B cell (primary cell): ENCODE measurements around the gene PKIB. TPM values are rescaled to one million over a fixed set of nuclear protein-coding genes. Genes with fewer than 3 reads are reported as not detected.

ENCODE experiments used
- ATAC-seq: fragments of 200-7000 bp; cut with Tn5 transposase; one replicate; pipeline ENCODE4 v1.10.0; 2021; ENCODE audit warnings: low read depth, mild to moderate bottlenecking, moderate number of reproducible peaks, moderate library complexity
- CTCF ChIA-PET: fragments of 350-600 bp; sonication (Branson Sonifier 250); formaldehyde crosslinking; loops from one replicate; lab custom pipeline; 2021; ENCODE audit warnings: antibody characterized with exemption, inconsistent platforms; lab: Charles Lee
- POLR2A ChIA-PET: fragments of 350-600 bp; sonication (Branson Sonifier 250); formaldehyde crosslinking; loops from one replicate; lab custom pipeline; 2021; ENCODE audit warnings: antibody characterized with exemption; lab: Charles Lee
- DNase-seq: peaks from one replicate; pipeline ENCODE4 v3.0.0; 2013
- H2AFZ ChIP-seq: 2 replicates; pipeline ENCODE4 v1.6.1; 2012; ENCODE audit warnings: mild to moderate bottlenecking, low read depth, low read length; ENCODE audit not compliant: insufficient read depth, poor library complexity, severe bottlenecking
- H3K27ac ChIP-seq, 2 donors: 1 replicate in 1 of 2; 2 replicates in 1 of 2; pipeline ENCODE4 v1.5.1; 2012 to 2013; ENCODE audit warnings: low read length in 2 of 2, mild to moderate bottlenecking in 2 of 2, moderate library complexity in 1 of 2
- H3K27me3 ChIP-seq, 4 experiments: fragments of 200-600 bp in 1 of 4; sonication (generic) in 1 of 4; replicated peaks in 1 of 4; 1 replicate in 2 of 4; 2 replicates in 2 of 4; pipeline versions ENCODE4 v1.6.1 to v1.7.0; 2013 to 2016; ENCODE audit warnings: low read length in 3 of 4, mild to moderate bottlenecking in 2 of 4, mixed read lengths in 1 of 4, moderate library complexity in 1 of 4; ENCODE audit not compliant: insufficient read depth in 4 of 4, control insufficient read depth in 3 of 4; ENCODE audit errors: control extremely low read depth in 1 of 4
- H3K36me3 ChIP-seq, 2 experiments: replicated peaks in 1 of 2; 1 replicate in 1 of 2; 2 replicates in 1 of 2; pipeline versions ENCODE4 v1.6.1 to v1.7.1; 2013; ENCODE audit warnings: low read length in 1 of 2; ENCODE audit not compliant: insufficient read depth in 2 of 2, control insufficient read depth in 1 of 2; ENCODE audit errors: control extremely low read depth in 1 of 2, extremely low read depth in 1 of 2
- H3K4me1 ChIP-seq, 2 donors: fragments of 200-600 bp in 1 of 2; sonication (generic) in 1 of 2; 1 replicate in 1 of 2; 2 replicates in 1 of 2; pipeline versions ENCODE4 v1.5.1 to v1.6.1; 2013 to 2017; ENCODE audit warnings: low read length in 2 of 2; ENCODE audit not compliant: control insufficient read depth in 2 of 2, insufficient read depth in 2 of 2
- H3K4me2 ChIP-seq: replicated peaks from 2 replicates; pipeline ENCODE3; 2012; ENCODE audit warnings: mild to moderate bottlenecking, low read depth, low read length; ENCODE audit not compliant: poor library complexity, severe bottlenecking
- H3K4me3 ChIP-seq, 5 experiments: fragments of 200-600 bp in 1 of 5; sonication (generic) in 1 of 5; 1 replicate in 3 of 5; 2 replicates in 2 of 5; pipeline versions ENCODE4 v1.5.1 to v1.7.0; 2011 to 2016; ENCODE audit warnings: low read length in 4 of 5, mild to moderate bottlenecking in 4 of 5, low read depth in 2 of 5, control low read depth in 1 of 5, moderate library complexity in 1 of 5; ENCODE audit not compliant: insufficient read depth in 1 of 5; ENCODE audit errors: control extremely low read depth in 1 of 5, extremely low read depth in 1 of 5
- H3K79me2 ChIP-seq: fragments of 200-600 bp; sonication (generic); one replicate; pipeline ENCODE4 v1.6.0; 2016; ENCODE audit warnings: low read length; ENCODE audit not compliant: control insufficient read depth, insufficient read depth
- H3K9ac ChIP-seq: fragments of 200-600 bp; sonication (generic); 2 replicates; pipeline ENCODE4 v1.6.1; 2017; ENCODE audit warnings: mild to moderate bottlenecking, low read length, moderate library complexity
- H3K9me3 ChIP-seq, 3 donors: one replicate each; pipeline versions ENCODE4 v1.6.1 to v1.7.1; 2013; ENCODE audit warnings: low read length in 2 of 3; ENCODE audit not compliant: control insufficient read depth in 2 of 3, insufficient read depth in 1 of 3; ENCODE audit errors: control extremely low read depth in 1 of 3
- H4K20me1 ChIP-seq: 2 replicates; pipeline ENCODE4 v1.6.0; 2012; ENCODE audit warnings: mild to moderate bottlenecking, low read length; ENCODE audit not compliant: insufficient read depth, control insufficient read depth, poor library complexity, severe bottlenecking
- H3K27ac Mint-ChIP-seq: one replicate; pipeline ENCODE4 v1.8.0; 2021; ENCODE audit warnings: mixed read lengths
- H3K27me3 Mint-ChIP-seq: one replicate; pipeline ENCODE4 v1.8.0; 2021; ENCODE audit warnings: mixed read lengths
- H3K4me1 Mint-ChIP-seq: one replicate; pipeline ENCODE4 v1.8.0; 2021; ENCODE audit warnings: mixed read lengths
- H3K4me3 Mint-ChIP-seq: one replicate; pipeline ENCODE4 v1.8.0; 2021; ENCODE audit warnings: mixed read lengths
- H3K9me3 Mint-ChIP-seq: one replicate; pipeline ENCODE4 v1.8.0; 2022; ENCODE audit warnings: mixed read lengths; ENCODE audit not compliant: insufficient read depth
- EZH2 ChIP-seq: IDR thresholded peaks from 2 replicates; pipeline ENCODE4 v1.6.1; 2012; ENCODE audit warnings: borderline replicate concordance, low read depth, mild to moderate bottlenecking, moderate library complexity, low read length; ENCODE audit not compliant: insufficient read depth, poor library complexity, severe bottlenecking
- WGBS: methylation state at CpG from one replicate; pipeline ENCODE4 v1.1.5; 2013; ENCODE audit warnings: missing lambda C conversion rate; ENCODE audit not compliant: insufficient coverage; 5-methylcytosine and 5-hydroxymethylcytosine counted together
- intact Hi-C: fragments of 100-400 bp; cut with micrococcal nuclease; formaldehyde crosslinking; loops from one replicate; pipeline ENCODE4 v1.10.0; 2022
- polyA plus RNA-seq: library from polyadenylated mRNA; depleted of rRNA; stranded (reverse); fragments of >200 nt; gene quantifications from 2 replicates; pipeline ENCODE4 v1.2.3, GENCODE V29; 2012
- total RNA-seq, 2 donors: library from RNA; stranded (reverse); fragments of 120-200 nt in 1 of 2; gene quantifications; 1 replicate in 1 of 2; 2 replicates in 1 of 2; pipeline versions ENCODE4 v1.2.3 to v1.2.4, GENCODE V29; 2013 to 2022
- TF ChIP-seq, protein P1 (sequence below): fragments of 200-600 bp; IDR thresholded peaks from one replicate; pipeline ENCODE4 v1.8.0; 2022; ENCODE audit warnings: antibody characterized with exemption, mild to moderate bottlenecking

PKIB gene
- total and polyA plus RNA-seq, 2 donors (not counting 1 experiment from before 2014, with no cell fraction given), result 0.27 to 1.2 TPM

DNA sequence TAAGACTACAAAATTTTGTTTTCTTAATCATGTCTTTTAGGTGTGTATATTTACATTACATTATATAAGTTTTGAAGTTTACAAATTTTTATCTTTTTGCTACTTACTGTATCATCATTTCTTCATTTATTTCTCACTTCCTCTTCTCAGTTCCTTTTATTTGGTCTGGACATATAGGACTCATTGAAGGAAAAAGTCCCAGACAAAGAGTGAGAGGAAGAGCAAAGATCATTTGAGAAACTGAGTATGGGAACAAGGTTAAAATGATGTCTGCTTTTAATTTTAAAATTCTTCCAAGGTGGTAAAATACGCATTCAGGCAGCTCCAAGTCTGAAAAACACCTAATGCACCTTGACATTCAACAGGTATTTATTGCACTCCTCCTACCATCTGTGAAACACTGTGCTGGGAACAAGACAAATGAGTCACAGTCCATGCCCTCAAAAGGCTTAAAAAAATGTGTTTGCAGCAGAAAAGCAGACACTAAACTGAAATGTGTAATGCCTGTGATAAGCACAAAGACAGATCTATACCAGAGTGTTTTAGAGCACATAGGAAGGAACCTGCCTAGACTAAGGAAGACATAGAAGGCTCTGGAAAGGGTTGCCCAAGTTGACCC lies 63.2 kb downstream of the PKIB start:
- WGBS, result 100% methylated on average over 1 of the region's 1 CpG
- H3K9me3 ChIP-seq, result no peaks in the 10 kb centered on the region
- no peaks in the 10 kb centered on the region for H4K20me1 ChIP-seq
- intact Hi-C loops, result no loop called here
- no peak for ATAC-seq
- no peak for TF ChIP-seq EZH2
- TF ChIP-seq, protein P1, sequence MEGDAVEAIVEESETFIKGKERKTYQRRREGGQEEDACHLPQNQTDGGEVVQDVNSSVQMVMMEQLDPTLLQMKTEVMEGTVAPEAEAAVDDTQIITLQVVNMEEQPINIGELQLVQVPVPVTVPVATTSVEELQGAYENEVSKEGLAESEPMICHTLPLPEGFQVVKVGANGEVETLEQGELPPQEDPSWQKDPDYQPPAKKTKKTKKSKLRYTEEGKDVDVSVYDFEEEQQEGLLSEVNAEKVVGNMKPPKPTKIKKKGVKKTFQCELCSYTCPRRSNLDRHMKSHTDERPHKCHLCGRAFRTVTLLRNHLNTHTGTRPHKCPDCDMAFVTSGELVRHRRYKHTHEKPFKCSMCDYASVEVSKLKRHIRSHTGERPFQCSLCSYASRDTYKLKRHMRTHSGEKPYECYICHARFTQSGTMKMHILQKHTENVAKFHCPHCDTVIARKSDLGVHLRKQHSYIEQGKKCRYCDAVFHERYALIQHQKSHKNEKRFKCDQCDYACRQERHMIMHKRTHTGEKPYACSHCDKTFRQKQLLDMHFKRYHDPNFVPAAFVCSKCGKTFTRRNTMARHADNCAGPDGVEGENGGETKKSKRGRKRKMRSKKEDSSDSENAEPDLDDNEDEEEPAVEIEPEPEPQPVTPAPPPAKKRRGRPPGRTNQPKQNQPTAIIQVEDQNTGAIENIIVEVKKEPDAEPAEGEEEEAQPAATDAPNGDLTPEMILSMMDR, result no peak
- H3K27ac Mint-ChIP-seq, result no peak overlapping the region
- no peak overlapping the region for H3K4me2 ChIP-seq
- H3K27me3 ChIP-seq, result no peaks in the 10 kb centered on the region
- H3K9ac ChIP-seq, result no peak overlapping the region
- POLR2A ChIA-PET, result no interaction called here
- H3K27me3 Mint-ChIP-seq, result no peaks in the 10 kb centered on the region
- CTCF ChIA-PET, result no interaction called here
- H3K36me3 ChIP-seq, result no peaks in the 10 kb centered on the region
- no peaks in the 10 kb centered on the region for H3K79me2 ChIP-seq
- no peak overlapping the region for H3K4me3 Mint-ChIP-seq
- no peaks in the 10 kb centered on the region for H3K9me3 Mint-ChIP-seq
- no peak overlapping the region for H2AFZ ChIP-seq
- DNase-seq, result no peak
- H3K4me1 ChIP-seq, result peaks cover 4 to 5% of the 10 kb centered on the region in 2 donors
- H3K4me1 Mint-ChIP-seq, result peaks cover 7% of the 10 kb centered on the region
- H3K4me3 ChIP-seq, result no peak overlapping the region
- no peak overlapping the region for H3K27ac ChIP-seq

DNA sequence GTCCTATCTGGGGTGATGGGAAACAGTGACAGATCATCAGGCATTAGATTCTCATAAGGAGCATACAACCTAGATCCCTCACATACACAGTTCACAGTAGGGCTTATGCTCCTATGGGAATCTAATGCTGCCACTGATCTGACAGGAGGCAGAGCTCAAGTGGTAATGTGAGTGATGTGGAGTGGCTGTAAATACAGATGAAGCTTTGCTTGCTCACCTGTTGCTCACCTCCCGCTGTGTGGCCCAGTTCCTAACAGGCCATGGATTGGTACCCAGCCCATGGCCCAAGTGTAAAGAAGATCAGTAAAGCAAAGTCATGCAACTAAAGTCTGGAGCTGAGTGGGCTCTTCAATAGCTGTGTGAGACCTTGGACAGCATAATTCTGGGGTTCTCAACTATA lies 65.9 kb downstream of the PKIB start:
- no peak for ATAC-seq
- WGBS, result 93% methylated on average over 1 of the region's 1 CpG
- CTCF ChIA-PET, result interaction anchor here (1.1 kb wide), 1 partner anchor 10 kb away, joined by 3 read pairs; no protein-coding TSS in a partner anchor

More for the DNA sequence above, 65.9 kb downstream of the PKIB start:
- H2AFZ ChIP-seq, result no peak overlapping the region
- no peaks in the 10 kb centered on the region for H3K9me3 ChIP-seq
- H3K4me3 Mint-ChIP-seq, result no peak overlapping the region
- no peak overlapping the region for H3K27ac ChIP-seq
- intact Hi-C loops, result no loop called here
- no peak for DNase-seq
- TF ChIP-seq EZH2, result no peak
- TF ChIP-seq, protein P1, result no peak
- H3K4me1 Mint-ChIP-seq, result peaks cover 7% of the 10 kb centered on the region
- H3K79me2 ChIP-seq, result no peaks in the 10 kb centered on the region
- POLR2A ChIA-PET, result no interaction called here
- no peak overlapping the region for H3K27ac Mint-ChIP-seq
- no peak overlapping the region for H3K4me3 ChIP-seq
- H3K36me3 ChIP-seq, result no peaks in the 10 kb centered on the region
- H3K9ac ChIP-seq, result no peak overlapping the region
- H3K9me3 Mint-ChIP-seq, result no peaks in the 10 kb centered on the region
- H4K20me1 ChIP-seq, result no peaks in the 10 kb centered on the region
- peaks cover 6% of the 10 kb centered on the region for H3K27me3 Mint-ChIP-seq
- H3K27me3 ChIP-seq, result no peaks in the 10 kb centered on the region
- peaks cover 4 to 5% of the 10 kb centered on the region in 2 donors for H3K4me1 ChIP-seq
- H3K4me2 ChIP-seq, result no peak overlapping the region
